ENCODE data around the gene OBSCN.

Gene OBSCN

GRCh38 chr1:228390649-228391048 lies 182.8 kb downstream of the OBSCN start:
- Histone ChIP-seq H3K36me3 (replicated peaks) (peaks cover 11% of the 10 kb centered on the region), H3K4me3 (ENCODE audit: low read depth, low read length) (no peak overlapping the region), H3K27me3 (replicated peaks) (no peaks in the 10 kb centered on the region), H3K27ac (no peak overlapping the region)
- no peak for TF ChIP-seq CTCF (IDR thresholded peaks at IDR 0.05; ENCODE audit: low read depth, low read length, missing control alignments)
- in situ Hi-C loops (cut with HindIII; ENCODE audit: low pct_ligation_motif_present, low sequenced_read_pairs), result no loop called here
- DNase-seq, result no peak

GRCh38 chr1:228391411-228392020 lies 183.7 kb downstream of the OBSCN start:
- Histone ChIP-seq H3K27me3 (replicated peaks) (no peaks in the 10 kb centered on the region), H3K4me3 (ENCODE audit: low read depth, low read length) (no peak overlapping the region), H3K36me3 (replicated peaks) (peaks cover 18% of the 10 kb centered on the region), H3K27ac (no peak overlapping the region)
- no peak for DNase-seq
- in situ Hi-C loops (cut with HindIII; ENCODE audit: low pct_ligation_motif_present, low sequenced_read_pairs), result no loop called here
- TF ChIP-seq CTCF (IDR thresholded peaks at IDR 0.05; ENCODE audit: low read depth, low read length, missing control alignments), result no peak

GRCh38 chr1:228392111-228392936 lies 184.5 kb downstream of the OBSCN start:
- TF ChIP-seq CTCF (IDR thresholded peaks at IDR 0.05; ENCODE audit: low read depth, low read length, missing control alignments), result no peak
- Histone ChIP-seq H3K36me3 (replicated peaks) (peaks cover 21% of the 10 kb centered on the region), H3K27ac (no peak overlapping the region), H3K4me3 (ENCODE audit: low read depth, low read length) (no peak overlapping the region), H3K27me3 (replicated peaks) (no peaks in the 10 kb centered on the region)
- peak; percentile 67 for DNase-seq
- in situ Hi-C loops (cut with HindIII; ENCODE audit: low pct_ligation_motif_present, low sequenced_read_pairs), result no loop called here

GRCh38 chr1:228393268-228393701 lies 185.4 kb downstream of the OBSCN start:
- H3K27ac ChIP-seq, result peak overlapping the region; percentile 60
- TF ChIP-seq CTCF (IDR thresholded peaks at IDR 0.05; ENCODE audit: low read depth, low read length, missing control alignments), result peak; percentile 79
- H3K36me3 ChIP-seq (replicated peaks), result peaks cover 21% of the 10 kb centered on the region
- DNase-seq, result peak; percentile 74
- H3K4me3 ChIP-seq (ENCODE audit: low read depth, low read length), result no peak overlapping the region
- no peaks in the 10 kb centered on the region for H3K27me3 ChIP-seq (replicated peaks)
- in situ Hi-C loops (cut with HindIII; ENCODE audit: low pct_ligation_motif_present, low sequenced_read_pairs), result no loop called here

GRCh38 chr1:228393811-228394570 lies 186.1 kb downstream of the OBSCN start:
- DNase-seq, result no peak
- in situ Hi-C loops (cut with HindIII; ENCODE audit: low pct_ligation_motif_present, low sequenced_read_pairs), result no loop called here
- H3K27me3 ChIP-seq (replicated peaks), result no peaks in the 10 kb centered on the region
- H3K27ac ChIP-seq, result peak overlapping the region; percentile 60
- TF ChIP-seq CTCF (IDR thresholded peaks at IDR 0.05; ENCODE audit: low read depth, low read length, missing control alignments), result no peak
- no peak overlapping the region for H3K4me3 ChIP-seq (ENCODE audit: low read depth, low read length)
- peaks cover 26% of the 10 kb centered on the region for H3K36me3 ChIP-seq (replicated peaks)
